Measurements from ENCODE around the gene TMX1. TPM values are rescaled to one million over a fixed set of nuclear protein-coding genes. Genes with fewer than 3 reads are reported as not detected.
A peak's percentile ranks its signal among the peaks of the same experiment; 100 is the strongest.
"Not testable (repeated sequence)": the region's sequence is repeated elsewhere in the genome, so short reads cannot be mapped to it uniquely, and the experiment has no call there.

Gene TMX1, protein sequence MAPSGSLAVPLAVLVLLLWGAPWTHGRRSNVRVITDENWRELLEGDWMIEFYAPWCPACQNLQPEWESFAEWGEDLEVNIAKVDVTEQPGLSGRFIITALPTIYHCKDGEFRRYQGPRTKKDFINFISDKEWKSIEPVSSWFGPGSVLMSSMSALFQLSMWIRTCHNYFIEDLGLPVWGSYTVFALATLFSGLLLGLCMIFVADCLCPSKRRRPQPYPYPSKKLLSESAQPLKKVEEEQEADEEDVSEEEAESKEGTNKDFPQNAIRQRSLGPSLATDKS
- 90.0 and 121 TPM in 2 replicates for total RNA-seq (2014; rRNA removed; shearing (Covaris generic))

DNA sequence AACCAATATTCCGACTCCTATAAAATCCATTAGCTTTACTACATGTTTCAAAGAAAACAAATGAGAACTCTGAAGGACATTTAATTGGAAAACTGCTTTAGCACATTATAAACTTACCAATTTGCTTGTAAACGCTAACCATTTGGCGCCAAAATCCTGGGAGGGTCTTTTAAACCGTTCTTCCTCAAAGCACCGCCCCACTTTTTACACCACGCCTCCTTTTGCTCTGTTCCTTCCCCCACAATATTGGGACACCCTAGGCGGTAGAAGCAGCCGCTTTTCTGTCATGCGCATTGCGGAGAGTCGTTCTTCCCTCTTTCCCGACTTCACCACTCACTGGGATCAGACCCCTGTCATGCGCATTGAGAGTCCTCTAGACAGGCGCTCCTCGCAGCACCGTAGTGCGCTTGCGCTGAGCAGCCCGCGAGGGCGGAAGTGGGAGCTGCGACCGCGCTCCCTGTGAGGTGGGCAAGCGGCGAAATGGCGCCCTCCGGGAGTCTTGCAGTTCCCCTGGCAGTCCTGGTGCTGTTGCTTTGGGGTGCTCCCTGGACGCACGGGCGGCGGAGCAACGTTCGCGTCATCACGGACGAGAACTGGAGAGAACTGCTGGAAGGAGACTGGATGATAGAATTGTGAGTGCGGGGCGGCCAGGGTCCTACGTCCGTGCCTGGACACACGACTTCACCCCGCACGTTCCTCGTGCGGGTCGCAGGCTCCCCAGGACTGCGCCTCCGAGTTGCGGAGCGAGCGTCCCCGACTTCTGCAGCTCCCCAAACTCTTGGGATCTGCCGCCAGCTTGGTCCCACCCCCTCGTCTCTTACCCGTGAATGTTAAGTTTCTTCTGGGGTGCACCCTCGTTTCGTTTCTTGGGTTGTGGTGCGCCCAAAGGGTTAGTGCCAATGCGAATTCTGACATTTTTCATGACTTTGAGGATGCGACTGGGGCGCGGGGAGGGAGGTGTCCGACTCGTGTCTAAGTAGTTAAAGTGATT, at the start of gene TMX1:
TMX1 (plus strand) TSS at position 435 of the 991 bp plus-strand sequence; CDS start at position 481, 46 bp downstream.
- peak; percentile 100 for DNase-seq (ENCODE audit: low read depth)

DNA sequence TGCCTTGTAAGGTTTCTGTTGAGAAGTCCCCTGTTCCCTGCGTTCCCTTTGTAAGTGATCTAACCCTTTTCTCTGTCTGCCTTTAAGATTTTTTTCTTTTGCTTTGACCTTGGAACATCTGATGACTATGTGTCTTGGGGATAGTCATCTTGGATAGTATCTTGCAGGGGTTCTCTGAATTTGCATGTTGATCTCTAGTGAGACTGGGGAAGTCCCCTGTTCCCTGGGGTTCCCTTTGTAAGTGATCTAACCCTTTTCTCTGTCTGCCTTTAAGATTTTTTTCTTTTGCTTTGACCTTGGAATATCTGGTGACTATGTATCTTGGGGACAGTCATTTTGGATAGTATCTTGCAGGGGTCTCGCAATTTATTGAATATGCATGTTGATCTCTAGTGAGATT, 38.2 kb upstream of the TMX1 start:
- no peak for DNase-seq (ENCODE audit: low read depth)

DNA sequence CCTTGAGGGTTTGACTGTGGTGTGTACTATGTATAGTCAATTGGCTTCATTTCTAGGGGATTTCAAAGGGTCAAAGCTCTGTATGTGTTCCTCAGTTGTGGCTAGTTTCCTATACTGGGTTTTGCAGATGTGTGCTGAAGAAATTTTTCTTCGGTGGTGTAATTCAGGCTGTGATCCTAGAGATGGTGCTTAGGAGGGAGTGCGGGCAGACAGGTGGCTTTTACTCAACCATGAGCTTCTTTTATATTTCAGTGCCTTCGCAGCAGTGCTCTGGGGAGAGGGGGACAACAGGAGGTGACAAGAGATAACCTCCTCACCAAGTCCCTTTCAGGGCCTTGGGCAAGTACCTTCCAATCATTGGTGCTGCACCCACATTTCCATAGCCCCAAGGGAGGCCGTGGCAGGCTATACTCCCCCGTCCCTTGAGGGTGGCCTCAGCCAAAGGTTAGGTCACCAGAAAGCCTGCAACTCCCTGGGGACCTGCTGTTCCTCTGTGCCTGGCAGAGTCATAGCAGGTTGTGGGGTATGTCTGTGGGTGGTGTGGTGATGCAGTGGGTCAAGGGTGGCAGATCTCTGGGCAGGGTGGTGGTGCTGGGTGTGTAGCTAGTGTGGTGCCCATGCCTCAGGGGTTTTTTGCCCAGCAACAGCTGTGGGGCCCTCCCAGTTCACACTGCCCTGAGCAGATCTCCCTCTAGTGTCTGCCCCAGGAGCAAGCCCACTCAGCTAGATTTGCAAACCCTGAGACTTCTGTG, 37.0 kb upstream of the TMX1 start:
- no peak for DNase-seq (ENCODE audit: low read depth)

DNA sequence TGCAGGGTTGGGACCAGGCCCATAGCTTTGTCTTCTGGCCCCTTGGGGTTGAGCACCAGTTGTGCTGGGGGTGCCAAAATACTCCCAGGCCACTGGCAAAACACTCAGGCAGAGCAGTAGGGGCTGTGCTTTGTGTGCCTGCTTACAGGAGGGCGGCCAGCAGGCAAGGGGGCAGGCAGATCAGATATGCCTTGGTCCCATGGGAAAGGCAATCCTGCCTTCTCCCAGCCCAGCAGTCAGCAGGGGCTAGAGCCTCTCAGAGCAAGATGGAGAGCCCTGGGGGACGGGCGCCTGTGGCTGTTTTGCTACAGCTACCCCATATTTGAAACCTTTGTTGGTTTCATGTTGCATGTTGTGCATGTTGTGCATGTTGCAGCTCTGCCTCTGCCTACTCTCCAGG, 36.2 kb upstream of the TMX1 start:
- DNase-seq (ENCODE audit: low read depth), result no peak

DNA sequence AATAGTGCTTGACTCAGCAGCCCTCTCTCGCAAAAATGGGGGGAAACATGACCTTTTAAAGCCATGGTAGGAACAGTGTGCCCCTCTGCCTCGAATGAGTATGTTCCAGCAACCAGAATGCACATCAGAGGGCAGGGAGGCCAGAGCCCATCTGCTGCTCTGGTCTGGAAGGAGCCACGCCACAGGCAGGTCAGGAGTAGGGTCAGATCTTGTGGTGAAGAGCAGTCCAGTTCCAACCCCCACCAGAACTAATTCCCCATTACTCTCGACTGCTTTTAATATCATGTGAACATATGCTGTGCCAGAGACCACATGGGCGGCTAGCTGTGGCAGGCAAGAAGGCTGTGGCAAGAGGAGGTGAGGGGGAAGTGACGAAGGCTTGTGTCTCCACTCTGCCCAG, 34.6 kb upstream of the TMX1 start:
- DNase-seq (ENCODE audit: low read depth), result no peak

DNA sequence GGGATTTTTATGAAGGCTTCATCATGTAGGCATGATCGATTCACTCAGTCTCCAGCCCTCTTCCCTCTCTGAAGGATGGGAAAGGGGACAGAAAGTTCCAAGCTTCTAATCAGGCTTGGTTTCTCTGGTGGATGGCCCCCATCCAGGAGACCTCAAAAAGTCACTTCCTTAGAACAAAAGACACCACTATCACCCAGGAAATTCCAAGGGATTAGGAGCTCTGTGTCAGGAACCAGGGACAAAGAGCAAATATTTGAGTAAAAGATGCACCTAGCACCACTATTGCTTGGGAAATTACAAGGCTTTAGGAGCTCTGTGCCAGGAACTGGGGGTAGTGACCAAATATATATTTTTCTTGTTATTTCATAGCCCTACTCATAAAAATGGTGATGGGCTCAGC, 33.6 kb upstream of the TMX1 start:
- DNase-seq (ENCODE audit: low read depth), result no peak

DNA sequence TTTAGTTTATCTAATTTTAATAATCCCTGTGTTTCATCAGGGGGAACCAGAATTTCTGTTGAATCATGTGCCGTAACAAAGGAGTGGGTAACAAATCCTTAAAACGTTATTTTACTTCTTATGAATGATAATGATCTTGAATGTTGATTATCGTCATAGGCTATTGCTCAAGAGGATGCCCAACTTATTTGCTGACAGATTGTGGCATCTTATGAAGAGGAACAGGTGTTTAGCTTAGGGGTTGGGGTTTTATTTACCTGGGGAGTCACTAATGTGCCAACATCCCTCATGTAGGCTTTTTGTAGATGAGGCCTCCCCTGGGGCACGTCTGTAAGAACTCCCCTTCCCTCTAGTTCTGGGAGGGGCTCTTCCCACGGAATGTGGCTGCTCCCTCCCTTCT, 32.4 kb upstream of the TMX1 start:
- DNase-seq (ENCODE audit: low read depth), result no peak

DNA sequence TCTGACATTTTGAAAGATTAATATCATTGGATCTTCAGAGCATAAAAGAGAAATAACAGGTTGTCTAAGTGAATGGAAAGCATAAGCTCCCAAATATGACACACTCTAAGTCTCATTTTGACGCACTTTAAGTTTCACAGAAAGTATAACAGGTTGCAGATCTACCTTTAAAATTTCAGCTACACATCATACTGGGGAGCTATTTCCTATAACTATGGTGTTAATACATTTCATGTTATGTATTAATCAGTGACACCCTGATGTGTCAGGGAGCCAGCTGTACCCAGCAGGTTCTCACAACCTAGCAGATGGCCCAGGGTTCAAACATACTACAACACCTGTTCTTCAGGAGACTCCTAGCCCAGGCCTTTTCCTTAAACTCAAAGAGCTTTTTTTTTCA, 31.1 kb upstream of the TMX1 start:
- DNase-seq (ENCODE audit: low read depth), result no peak

DNA sequence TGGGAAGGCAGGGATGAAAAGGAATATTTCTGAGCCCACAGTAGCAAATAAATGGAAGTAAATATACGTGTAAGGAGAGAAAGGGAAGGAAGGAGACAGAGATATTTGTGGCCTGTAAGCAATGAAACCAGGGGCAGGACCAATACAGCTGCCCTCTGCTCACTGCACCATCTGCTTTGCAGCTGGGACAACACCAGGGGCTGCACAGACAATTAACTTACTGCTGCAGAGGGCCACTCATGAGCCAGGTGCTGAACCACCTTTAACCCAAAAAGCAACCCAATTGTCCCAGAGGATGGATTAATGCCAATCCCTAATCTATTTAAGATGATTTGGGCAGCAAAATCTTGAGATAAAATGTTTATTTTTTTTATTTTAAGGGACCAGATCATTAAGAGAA, 30.6 kb upstream of the TMX1 start:
- DNase-seq (ENCODE audit: low read depth), result no peak

DNA sequence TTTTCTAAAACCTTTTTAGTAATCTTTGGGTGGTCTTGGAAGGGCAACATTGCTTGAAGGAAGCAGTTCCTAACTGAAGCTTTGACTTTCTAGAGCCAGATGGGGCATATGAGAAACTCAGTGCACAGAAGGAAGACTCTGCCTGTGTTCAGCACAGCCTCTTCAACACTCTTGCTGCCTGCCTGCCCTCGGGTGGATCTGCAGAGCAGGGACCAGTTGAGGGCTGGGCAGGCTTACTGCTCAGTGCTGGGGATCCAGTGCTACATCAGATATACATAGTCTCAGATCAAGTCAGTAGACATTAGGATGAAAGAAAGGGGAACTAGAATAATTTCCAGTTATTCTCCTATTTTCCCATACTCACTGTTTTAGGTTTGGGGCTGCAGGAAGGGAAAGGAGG, 29.5 kb upstream of the TMX1 start:
- no peak for DNase-seq (ENCODE audit: low read depth)

DNA sequence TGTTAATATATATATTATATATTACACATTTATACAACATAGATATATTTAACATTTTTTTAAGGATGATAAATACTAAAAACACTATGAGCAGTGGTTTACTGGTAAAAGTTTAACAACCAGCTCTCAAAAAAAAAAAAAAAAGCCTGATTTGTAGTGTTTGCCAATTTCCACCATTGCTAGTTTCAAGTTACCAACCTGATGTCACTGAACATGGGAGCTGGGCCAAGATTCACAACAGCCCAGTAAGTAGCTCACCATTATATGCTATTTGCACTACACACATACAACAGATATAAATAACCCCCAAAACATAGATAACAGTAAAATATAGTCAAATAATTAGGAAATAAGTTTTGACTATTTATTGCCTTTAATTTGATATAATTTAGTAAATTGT, 28.9 kb upstream of the TMX1 start:
- peak; percentile 53 for DNase-seq (ENCODE audit: low read depth)

DNA sequence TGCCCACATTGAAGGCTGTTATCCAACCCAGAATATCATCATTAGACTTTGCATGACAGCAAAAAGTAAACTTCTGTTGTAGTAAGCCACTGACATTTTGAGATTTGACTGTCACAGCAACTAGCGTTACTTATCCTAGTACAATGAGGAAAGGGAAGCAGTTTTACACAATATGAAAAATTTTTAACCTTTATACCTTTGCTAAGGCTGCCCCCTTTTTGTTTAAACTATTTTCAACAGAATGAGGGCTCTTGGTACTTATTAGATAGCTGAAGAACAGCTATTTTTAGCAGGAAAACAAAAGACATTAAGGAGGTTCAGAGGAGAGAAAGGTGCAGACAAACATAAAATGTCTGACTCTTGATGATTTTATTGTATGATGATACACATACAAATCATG, 23.4 kb upstream of the TMX1 start:
- no peak for DNase-seq (ENCODE audit: low read depth)

DNA sequence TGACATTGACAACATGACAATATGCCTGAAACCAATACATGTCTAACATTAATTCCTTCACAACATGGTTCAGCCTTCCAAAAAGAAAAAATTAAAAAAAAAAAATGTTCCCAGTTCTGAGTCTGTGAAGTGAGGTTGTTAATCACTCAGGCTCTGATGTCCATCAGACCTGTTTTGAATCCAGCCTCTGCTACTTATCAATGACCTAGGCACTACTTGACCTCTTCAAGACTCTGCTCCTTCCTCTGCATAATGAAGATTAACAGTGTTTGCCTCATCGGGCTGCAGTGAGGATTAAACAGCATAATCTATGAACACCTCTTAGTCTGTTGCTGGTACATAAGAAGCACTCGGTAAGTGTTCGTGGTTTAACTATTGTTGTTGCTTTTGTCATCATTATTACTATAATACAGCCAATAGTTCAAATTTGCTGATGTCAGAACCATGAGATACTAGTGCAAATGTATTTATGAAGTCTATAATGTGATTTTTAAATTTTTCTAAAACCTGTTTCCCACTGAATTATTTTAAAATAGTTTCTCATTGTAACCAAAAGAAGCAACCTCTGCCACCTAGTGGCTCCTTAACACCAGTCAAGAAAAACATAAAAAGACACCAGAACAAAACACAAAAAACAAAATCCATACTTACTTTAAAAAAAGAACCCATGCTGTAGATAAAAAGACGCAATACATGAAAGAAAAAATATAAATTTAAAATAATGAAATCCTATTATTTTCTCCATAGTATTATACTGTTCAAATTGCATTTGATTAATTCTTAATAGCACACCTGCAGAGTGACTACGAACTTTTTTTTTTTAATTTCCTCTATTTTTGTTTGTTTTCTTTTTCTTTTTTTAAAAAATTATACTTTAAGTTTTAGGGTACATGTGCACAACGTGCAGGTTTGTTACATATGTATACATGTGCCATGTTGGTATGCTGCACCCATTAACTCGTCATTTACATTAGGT, 20.3 kb upstream of the TMX1 start:
- DNase-seq (ENCODE audit: low read depth), result peak; percentile 44

DNA sequence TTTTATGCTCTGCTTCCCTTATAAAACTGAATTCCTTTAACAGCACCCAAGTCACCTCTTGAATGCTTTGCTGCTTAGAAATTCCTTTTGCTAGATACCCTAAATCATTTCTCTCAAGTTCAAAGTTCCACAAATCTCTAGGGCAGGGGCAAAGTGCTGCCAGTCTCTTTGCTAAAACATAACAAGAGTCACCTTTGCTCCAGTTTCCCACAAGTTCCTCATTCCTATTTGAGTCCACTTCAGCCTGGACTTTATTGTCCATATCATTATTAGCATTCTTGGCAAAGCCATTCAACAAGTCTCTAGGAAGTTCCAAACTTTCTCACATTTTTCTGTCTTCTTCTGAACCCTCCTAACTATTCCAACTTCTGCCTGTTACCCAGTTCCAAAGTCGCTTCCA, 16.6 kb upstream of the TMX1 start:
- not testable (repeated sequence) for DNase-seq (ENCODE audit: low read depth)

DNA sequence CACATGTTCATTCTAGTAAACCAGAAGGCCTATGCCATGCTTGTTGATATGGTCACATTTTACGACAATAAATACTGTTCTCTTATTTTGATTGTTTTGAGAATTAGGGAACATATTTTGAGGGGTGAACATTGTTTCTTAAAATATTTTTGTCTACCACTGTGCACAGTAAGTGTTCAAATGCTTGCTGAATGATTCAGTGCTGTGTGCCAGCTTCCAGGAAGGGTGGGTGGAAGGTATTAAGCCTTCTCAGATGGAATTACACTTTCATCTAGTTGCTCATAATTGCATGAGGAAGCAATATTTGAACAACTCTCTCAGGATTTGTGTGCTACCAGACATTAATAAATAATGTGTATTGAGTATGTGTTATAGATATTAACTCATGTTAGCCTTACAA, 15.5 kb upstream of the TMX1 start:
- no peak for DNase-seq (ENCODE audit: low read depth)

DNA sequence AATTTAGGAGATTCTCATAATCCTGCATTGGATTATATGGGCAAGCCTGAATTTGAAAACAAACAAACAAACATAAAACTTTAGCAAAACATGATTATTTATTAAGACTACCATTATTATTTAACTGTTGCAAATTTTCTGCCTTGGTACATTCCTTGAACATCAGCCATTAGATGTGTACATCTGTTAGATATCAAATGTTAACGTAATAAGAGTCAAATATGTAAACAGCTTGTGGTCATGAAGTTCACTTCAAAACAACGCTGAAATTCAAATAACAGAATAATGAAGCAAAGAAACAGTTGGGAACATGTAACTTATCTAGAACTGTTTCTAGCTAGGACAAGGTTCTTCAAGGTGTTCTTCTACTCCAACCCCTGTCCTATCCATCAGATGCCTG, 14.3 kb upstream of the TMX1 start:
- DNase-seq (ENCODE audit: low read depth), result no peak

DNA sequence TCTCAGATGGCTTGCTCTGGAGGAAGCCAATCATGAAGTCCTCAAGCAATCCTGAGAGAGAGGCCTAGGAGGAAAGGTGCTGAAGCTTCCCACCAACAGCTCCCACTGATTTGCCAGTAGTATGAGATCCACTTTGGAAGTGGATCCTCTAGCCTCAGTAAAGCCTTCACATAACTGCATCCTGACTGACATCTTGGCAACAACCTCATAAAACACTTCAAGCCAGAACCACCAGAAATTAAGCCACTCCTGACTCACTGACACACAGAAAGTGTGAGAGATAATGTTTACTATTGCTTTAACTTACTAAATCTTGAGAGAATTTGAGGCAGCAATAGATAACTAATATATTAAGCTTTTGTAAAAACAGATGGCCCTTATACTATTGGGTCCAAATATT, 11.7 kb upstream of the TMX1 start:
- DNase-seq (ENCODE audit: low read depth), result no peak

DNA sequence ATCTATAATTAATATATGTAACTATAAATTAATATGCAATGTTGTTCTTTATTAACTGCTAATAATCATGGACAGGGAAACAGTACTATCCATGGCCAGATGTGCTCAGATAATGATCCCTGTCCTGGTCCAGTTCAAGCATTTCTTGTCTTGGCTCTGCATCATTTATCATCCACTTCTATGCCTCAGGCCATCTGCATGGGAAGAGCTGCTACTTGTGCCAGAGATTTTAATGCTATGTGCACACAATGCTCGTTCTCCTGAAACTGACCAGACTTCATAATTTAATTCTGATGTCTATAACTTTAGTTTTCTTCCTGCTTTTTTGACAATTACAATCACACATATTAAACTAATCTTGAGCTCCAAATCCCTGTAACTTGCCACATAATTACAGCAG, 11.2 kb upstream of the TMX1 start:
- DNase-seq (ENCODE audit: low read depth), result peak; percentile 29

DNA sequence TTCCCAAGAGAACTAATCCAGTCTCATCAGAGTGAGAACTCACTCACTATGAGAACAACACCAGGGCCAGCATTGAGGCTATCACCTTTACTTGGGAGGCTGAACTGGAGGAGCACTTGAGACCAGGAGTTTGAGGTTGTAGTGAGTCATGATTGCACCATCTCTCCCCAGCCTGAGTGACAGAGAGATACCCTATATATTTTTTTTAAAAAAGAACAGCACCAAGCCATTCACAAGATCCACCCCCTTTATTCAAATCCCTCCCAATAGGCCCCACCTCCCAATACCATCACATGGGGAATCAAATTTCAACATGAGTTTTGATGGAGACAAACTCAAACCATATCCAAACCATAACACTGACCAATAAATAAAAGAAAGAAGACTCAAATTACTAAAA, 3.7 kb upstream of the TMX1 start:
- DNase-seq (ENCODE audit: low read depth), result peak; percentile 31

DNA sequence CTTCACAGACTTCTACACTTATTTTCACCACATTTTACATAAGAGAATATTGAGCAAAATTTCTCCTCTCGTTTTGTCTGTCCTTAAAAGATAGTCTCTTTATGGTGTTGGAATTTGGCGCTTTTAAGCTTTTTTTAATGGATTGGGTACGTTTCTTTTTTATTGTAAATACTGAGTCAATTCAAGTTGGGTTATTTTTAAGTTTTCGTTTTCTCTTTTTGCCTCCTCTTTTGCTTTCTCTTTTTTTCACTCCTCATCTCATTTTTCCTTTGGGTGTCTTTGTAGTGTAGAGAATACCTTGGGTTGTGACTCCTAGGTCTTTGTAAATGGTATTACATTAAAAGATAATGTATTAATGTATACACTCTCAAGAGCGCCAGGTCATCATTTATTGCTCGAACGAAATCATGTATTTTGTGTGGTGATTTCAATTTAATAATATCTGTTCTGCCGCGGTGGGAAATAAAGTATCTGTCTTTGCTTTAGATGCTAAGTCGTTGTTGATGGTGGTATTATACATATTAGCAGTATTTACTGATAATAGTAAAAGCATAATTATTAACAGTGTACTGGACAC, 845 bp downstream of the TMX1 start:
- no peak for DNase-seq (ENCODE audit: low read depth)
